Pulmonary artery endothelial cell (primary cell): ENCODE results near the gene PRKG1. TPM values are rescaled to one million over a fixed set of nuclear protein-coding genes. Genes with fewer than 3 reads are reported as not detected.
A peak's percentile ranks its signal among the peaks of the same experiment; 100 is the strongest.

Experiments
- DNase-seq: peaks from one replicate; pipeline ENCODE4 v3.0.0-alpha.2; 2011; ENCODE audit warnings: low read depth, low spot score
- total RNA-seq: library from RNA; depleted of rRNA; stranded (reverse); fragments of >200 nt; gene quantifications from 2 replicates; pipeline ENCODE4 v1.2.3, GENCODE V29; 2014

The PRKG1 gene
- total RNA-seq, 1 donor from 2014 or later = 1.3 TPM

DNA sequence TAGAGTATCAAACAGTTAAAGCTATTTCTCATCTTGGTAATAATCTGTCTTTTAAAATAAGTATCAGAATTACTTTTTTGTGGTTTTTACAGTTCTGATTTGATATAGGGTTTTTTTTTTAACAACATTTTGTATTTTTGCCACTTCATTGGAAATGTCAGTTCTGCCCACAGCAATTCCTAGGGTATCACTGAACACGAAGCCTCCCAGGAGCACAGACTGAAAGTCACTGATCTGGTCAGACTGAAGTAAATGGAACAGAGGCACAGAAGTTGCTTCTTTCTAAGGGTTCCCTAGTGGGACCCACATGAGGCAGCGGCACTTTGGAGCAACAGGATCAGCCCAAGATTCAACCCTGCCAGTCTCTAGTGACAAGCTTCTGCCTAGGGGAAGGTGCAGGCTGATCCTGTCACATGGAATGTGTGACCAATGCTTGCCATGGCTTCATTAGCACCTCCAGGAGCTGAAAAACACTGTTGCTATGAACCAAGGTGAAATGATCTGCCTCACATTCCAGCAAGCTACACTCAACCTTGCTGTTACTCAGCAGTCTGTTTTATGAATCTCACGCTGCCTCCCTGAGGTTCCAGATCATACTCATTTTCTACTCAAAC is 898.6 kb downstream of the PRKG1 start:
- DNase-seq = no peak

DNA sequence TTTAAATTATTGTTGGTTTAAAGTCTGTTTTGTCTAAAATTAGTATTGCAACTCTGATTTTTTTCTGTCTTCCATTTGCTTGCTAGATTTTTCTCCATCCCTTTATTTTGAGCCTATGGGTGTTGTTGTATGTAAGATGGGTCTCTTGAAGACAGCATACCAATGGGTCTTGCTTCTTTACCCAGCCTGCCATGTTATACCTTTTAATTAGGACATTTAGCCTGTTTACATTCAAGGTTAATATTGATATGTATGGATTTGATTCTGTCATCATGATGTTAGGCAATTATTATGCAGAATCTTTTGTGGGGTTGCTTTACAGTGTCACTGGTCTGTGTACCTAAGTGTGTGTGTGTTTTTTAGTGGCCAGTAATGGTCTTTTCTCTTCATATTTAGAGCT is 906.5 kb downstream of the PRKG1 start:
- no peak for DNase-seq

DNA sequence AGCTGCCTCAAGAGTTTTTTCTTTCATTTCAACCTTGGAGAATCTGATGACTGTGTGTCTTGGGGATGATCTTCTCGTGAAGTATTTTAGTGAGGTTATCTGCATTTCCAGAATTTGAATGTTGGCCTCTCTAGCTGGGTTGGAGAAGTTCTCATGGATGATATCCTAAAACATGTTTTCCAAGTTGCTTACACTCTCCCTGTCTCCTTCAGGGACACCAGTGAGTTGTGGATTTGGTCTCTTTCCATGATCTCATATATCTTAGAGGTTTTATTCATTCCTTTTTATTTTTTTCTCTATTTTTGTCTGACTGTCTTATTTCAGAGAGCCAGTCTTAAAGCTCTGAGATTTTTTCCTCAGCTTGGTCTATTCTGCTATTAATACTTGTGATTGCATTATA is 907.4 kb downstream of the PRKG1 start:
- no peak for DNase-seq

DNA sequence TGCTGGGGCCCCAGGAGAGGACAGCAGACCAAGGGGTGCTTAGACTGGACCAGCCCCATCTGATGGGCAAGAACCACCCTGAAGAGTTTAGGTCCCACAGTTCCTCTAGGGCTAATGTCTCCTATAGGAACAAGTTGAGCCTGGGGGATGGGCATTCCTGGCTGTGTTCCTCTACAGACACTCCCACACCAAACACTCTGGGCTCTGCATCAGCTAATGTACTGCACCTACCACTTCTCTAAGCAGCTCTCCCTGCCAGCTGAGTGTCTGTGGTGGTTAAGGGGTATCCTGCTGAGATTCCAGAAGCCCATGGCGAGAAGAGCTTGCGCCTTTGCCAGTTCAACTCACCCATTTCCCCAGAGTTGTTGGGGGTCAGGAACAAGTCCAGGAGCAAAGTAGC is 909.2 kb downstream of the PRKG1 start:
- DNase-seq = no peak

DNA sequence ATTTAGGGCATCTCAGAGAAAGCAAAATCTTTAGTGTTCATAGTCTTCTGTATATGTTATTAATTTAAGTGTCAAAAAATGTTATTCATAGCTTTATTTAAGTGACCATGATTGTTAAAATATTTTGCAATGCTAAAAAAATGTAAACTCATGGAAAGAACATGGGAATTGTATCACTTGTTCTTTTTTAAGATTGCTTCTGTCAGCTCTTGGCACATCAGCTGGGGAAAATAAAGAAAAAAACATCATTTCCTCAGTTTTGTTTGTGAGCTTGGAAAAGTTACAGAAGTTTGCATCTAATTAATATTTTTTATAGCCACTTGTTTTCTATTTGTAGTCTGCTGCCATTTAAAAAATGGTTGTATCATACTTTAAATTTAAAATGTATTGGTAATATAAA is 911.0 kb downstream of the PRKG1 start:
- DNase-seq = no peak

DNA sequence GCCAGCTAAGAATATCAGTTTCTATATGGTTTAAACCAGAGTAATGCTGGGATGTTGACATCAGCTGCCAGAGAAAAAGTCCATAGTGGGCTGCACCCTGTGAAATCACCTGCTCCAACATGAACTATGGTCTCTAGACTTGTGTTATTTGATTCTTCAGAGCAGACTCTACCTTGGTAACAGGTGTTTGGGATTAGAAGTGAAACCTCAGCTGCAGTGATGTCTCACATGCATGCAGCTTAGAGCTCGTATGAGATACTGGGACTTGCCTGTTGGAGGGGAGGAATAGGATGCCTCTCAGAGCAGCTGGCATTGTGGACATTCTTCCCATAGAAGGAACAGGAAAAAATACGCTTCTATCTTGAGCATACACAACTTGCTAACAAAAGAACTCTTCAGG is 912.2 kb downstream of the PRKG1 start:
- DNase-seq = no peak

DNA sequence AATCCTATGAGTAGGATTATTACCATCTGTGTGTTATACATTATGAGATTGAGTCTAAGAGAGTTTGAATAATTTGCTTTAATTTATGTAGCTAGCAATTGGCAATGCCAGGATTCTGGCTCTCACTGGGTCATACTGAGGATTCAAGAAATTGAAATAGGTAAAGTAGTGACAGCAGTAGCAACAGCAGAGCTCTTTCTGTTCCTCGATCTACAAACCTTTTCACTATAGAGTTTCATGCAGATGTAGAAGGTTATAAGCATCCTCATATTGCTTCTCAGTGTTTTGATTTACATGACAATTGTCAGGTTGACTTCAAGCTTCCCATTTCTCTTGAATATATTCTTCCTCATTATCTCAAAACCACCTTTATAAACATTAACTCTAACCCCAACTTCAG is 919.2 kb downstream of the PRKG1 start:
- DNase-seq = no peak

DNA sequence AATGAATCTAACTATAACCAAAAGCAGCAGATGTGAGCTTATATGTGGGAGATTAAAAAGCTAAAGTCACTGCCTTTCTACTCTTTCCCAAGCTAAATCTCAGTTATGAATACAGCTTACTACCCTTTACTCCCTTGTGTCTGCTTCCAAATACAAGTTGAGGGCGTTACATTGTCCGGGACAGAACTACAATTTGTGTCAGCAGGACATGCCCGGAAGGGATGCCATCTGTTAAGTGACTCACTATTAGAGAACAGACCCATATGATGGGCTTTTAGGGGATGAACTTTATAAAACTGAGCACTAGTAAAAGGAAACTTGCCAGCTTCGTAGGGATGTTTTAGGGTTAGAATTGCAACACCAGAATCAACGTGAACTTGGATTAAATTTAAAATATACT is 924.8 kb downstream of the PRKG1 start:
- no peak for DNase-seq

DNA sequence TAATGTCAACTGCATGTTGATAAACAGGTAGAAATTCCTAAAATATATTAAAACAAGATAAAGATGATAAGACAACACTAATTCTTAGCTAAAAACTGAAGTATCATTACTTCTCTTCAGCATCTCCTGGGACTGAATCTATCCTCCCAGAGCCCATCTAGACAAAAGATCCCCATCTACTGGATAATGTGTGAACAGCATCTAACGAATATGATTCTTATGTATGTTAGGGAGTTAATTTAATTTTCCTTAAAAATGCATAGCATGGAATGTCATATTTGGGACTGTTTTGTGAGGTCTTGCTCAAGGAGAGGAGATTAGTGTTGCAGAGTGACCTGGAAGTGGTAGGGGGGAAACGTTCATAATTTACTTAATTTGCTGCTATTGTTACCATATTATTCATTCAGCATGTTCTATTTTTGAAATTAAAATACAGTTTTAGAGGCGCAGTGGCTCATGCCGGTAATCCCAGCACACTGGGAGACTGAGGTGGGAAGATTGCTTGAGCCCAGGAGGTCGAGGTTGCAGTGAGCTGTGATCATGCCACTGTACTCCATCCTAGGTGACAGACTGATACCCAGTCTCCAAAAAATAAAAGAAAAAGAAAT is 930.2 kb downstream of the PRKG1 start:
- DNase-seq = peak; percentile 4

DNA sequence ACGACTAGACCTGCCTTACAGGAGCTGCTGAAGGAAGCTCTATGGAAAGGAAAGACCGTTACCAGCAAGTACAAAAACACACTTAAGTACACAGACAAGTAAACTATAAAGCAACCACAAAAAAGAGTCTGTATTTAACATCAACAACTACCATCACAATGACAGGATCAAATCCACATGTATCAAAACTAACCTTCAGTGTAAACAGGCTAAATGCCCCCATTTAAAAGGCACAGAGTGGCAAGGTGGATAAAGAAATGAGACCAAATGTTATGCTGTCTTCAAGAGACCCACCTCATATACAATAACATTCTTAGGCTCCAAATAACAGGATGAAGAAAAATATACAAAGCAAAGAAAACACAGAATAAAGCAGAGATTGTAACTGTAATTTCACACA is 932.8 kb downstream of the PRKG1 start:
- no peak for DNase-seq

DNA sequence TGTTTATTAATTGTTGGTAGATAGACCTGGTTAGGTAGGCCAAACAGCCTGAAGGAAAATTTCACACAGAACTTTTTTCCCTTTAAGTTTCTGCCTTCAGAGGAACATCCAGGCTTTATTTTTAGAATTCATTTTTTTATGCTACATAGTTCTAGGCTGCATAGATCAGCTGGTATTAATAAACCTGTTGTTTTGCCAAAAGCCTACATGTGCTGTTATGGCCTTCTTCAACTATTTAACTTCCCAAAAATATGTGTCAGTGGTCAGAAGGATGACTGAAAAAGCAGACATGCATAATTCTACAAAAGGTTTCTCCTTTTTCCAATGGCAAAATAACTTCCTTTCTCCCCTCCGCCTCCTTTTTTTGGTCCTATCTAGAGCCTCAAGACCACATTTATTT is 936.8 kb downstream of the PRKG1 start:
- DNase-seq = no peak

DNA sequence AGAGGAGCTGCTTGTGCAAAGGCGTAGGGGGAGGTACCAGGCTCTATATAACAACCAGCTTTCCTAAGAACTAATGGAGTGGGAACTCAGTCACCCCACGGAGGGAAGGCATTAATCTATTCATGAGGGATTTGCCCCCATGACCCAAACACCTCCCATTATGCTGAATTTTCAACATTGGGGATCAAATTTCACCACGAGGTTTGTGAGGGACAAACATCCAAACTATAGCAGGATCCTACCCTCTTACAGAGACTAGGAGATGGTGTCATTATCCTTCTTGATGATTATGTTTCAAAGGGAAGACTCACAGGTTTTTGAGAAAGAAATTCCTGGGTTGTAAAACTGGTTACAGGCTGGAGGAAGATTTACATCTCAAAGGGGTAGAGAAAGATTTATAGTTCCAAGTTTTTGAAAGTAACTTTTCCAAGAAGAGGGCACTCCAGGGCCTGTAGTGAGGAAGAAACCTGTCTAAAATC is 944.8 kb downstream of the PRKG1 start:
- DNase-seq = no peak

DNA sequence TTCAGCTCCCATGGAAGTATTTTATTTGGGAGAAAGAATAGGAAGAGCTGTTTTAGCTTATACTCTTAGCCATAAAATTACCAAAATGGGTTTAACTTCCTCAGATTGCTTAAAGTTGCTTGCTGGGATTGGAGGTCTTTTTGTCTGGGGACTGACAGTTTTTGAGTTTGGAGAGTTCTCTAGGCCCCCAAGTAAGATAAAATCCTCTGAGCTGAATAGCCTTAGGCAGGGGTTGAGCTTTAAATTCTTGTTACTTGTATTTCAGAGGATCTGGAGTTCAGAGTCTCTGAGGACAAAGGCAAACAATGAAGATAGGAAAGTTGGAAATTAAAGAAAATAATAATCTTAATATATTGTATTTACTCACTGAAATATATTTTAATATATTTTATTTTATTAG is 945.4 kb downstream of the PRKG1 start:
- no peak for DNase-seq

DNA sequence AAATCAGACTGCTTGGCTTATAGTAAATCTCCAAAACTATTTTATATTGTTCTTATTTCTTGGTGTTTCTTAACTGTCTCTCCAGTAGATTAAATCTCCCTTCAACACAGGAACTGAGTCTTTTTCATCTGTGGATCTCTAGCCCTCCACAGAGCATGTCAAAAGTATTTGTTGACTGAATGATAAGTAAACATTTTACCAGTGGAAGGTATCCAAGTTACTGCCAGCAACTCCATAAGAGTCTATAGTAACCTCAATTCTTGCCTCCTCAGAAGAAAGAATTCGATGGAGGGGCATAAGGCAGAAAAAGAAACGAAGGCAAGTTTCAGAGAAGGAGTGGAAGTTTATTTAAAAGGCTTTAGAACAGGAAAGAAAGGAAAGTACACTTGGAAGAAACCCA is 945.9 kb downstream of the PRKG1 start:
- no peak for DNase-seq

DNA sequence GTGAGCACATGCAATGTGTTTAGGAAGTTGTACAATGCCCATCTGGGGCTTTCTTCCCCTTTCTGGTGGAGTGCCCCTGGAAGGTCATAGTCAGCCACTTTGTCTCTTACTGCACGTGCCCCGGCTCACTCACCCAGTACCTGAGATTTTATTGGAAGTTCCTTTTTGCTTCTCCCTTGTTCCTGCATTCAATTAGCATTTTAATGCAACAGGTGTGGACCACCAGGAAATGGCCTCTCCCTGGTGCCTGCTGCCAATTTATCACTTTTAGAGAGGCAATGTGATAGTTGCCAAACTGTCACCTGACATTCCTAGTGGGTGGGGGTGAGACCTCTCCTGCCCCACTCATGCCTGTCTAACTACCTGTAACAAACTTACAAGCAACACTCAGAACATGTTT is 946.4 kb downstream of the PRKG1 start:
- no peak for DNase-seq

DNA sequence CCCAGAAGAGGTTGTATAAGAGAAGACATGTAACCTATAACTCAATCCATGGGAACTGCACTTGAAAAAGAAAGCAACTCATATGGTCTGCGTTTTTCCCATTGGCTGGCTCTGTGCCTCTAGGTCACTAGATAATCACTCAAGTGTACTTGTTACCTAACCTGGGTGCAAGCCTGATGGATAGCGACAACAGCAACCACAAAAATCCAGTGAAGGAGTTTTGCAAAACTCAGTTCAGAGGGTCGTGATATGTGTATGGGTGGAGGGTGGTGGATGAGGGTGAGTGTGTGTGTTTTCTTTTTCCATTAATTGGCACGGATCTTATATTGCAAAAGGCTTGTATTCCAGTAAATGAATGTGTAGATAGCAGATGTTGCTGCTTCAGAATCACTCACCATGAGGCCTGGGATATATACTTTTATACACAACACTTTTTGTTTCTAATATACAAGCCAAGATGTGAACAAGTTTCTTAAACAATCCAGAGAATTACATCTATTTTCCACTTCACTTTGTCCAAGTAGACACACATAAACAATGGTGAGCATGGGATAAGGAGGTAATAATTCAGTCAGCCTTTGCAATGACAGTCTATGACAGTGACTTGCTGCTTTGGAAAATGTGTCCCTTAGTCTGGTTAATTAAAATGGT is 952.9 kb downstream of the PRKG1 start:
- DNase-seq = no peak

DNA sequence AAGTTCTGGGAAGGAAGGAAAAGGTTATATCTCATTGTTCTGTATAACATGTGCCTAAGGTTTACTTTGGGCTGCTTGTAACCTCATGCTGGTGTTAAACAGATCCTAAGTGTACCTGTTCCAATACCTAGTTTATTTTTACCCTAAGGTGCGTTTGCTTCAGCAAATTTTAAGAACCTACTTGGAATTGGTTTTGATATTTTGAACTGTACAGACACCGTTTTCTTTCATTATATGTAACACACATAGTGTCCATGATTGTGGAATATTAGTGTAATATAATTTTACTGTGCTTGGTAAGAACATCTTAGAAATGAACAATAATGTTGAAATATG is 954.2 kb downstream of the PRKG1 start:
- no peak for DNase-seq

DNA sequence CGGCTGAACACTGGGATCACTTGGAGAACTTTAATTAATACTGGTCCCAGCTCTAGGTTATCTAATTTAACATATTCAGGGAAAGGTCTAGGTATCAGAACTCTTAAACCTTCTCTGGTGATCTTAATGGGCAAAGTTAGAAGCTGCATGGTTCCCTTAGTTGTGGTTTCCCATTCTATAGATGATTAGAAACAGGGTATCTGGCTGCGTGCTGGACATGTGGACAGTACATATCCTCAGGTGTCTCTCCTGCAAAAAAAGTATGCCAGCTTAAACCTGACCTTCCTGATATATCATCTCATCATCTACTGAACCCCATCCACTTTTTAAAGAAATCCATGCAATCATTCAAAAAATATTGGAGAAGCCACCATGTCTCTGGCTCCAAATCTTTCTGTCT is 955.3 kb downstream of the PRKG1 start:
- no peak for DNase-seq

DNA sequence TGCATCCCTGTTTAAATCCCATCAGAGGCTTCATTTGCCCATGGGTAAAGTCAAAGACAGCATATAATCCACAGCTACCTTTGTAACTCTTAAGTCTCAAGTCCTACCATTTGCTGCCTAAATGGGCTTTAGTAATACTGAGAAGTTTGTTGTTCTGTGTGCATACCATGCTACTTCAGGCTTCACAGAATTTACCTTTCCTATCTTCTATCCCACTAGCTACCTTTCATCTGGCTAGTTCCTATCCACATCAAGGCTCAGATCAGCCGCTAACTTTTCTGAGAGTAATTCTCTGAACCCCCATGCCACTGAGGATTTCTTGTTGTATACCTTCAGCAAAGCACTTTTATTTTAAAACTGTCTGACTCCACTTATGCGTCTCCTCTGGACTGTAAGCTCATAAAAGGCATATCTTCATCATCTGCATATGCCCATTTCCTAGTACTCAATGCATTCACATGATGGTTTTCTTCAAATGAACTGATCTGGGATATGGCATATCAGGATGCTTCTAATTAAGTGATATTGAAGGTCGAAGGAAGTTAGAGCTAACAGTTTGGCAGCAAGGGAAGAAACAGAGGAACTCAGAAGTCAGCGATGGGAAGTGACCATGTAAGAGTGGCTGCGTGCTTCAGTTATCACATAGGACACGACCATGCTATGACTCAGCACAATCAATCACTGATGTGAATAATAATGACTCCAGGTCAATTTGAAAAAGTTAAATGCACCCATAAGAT is 955.9 kb downstream of the PRKG1 start:
- peak; percentile 24 for DNase-seq

DNA sequence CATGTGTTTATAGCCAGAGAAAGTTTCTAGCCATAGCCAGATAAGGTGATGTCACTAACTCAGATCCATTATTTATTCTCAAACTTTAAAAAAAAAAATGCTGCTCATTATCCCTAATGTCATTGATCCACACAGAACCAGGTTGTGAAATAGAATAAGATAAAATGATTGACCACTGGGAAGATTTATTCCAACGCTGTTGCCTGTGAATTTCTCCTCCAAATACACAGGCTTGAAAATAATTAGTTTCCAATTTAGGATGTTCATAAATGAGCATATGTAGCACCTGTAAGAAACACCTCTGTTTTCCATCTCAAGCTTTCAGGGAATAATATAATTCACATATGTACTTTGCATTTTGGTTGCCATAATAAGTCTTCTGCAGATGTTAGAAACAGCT is 956.7 kb downstream of the PRKG1 start:
- DNase-seq = no peak

DNA sequence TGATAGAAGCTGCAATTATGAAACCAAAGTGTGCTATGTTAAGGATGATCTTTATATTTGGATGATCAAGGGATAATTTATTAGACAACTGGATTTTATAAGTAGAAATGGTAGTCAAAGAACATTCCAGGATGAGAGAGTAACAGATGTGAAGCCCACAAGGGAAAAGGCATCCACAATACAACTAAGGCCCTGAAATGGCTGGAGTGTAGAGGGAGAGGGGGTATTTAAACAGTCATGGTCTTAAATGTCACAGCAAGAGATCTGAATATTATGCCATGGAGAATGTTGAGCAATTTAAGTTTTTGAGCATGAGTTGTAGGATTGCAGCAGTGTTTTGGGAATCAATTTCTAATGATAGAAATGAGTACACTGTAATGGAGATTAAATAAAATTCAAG is 957.5 kb downstream of the PRKG1 start:
- no peak for DNase-seq
